A673 (cell line): ENCODE data around the gene KIF11. TPM values are rescaled to one million over a fixed set of nuclear protein-coding genes. Genes with fewer than 3 reads are reported as not detected.

Source experiments
- Bru-seq: library from RNA; stranded (reverse); fragments of 400-500 nt; gene quantifications from one replicate; lab custom pipeline; 2021; lab: Mats Ljungman, UMichigan
- BruChase-seq, 2 experiments: library from RNA; stranded (reverse); fragments of 400-500 nt; gene quantifications; one replicate each; lab custom pipeline; 2021; lab: Mats Ljungman, UMichigan
- BruUV-seq: library from RNA; stranded (reverse); fragments of 400-500 nt; replicated peaks from 2 replicates; lab custom pipeline; 2021; lab: Mats Ljungman, UMichigan
- CTCF ChIA-PET: fragments of 300-600 bp; sonication (Branson Sonifier 250); formaldehyde crosslinking; loops from one replicate; lab custom pipeline; 2022; ENCODE audit warnings: antibody characterized with exemption; lab: Charles Lee
- POLR2A ChIA-PET: fragments of 300-600 bp; sonication (Branson Sonifier 250); formaldehyde crosslinking; loops from one replicate; lab custom pipeline; 2022; ENCODE audit warnings: antibody characterized with exemption; ENCODE audit not compliant: low non-redundant PET; lab: Charles Lee
- DNase-seq: peaks from one replicate; pipeline ENCODE4 v3.0.0-alpha.2; 2015; ENCODE audit warnings: low spot score
- H3K27ac ChIP-seq: fragments of 200-600 bp; sonication (generic); 2 replicates; pipeline ENCODE4 v1.5.1; 2016; ENCODE audit warnings: mixed run types, low read depth, mild to moderate bottlenecking, mixed read lengths, antibody characterized with exemption, low read length; ENCODE audit not compliant: poor library complexity, severe bottlenecking
- H3K27me3 ChIP-seq: fragments of 200-600 bp; sonication (generic); replicated peaks from 2 replicates; pipeline ENCODE4 v1.6.1; 2017; ENCODE audit warnings: mixed run types, low read depth, mild to moderate bottlenecking, mixed read lengths, antibody characterized with exemption, low read length; ENCODE audit not compliant: insufficient read depth, poor library complexity
- H3K36me3 ChIP-seq: fragments of 200-600 bp; sonication (generic); 2 replicates; pipeline ENCODE4 v1.6.1; 2016; ENCODE audit warnings: mixed run types, mild to moderate bottlenecking, mixed read lengths, antibody characterized with exemption, low read length; ENCODE audit not compliant: insufficient read depth, poor library complexity, severe bottlenecking
- H3K4me1 ChIP-seq: fragments of 200-600 bp; sonication (generic); 2 replicates; pipeline ENCODE4 v1.6.1; 2017; ENCODE audit warnings: mixed run types, mild to moderate bottlenecking, mixed read lengths, antibody characterized with exemption, low read length; ENCODE audit not compliant: insufficient read depth, poor library complexity, severe bottlenecking
- H3K4me3 ChIP-seq: fragments of 200-600 bp; sonication (generic); 2 replicates; pipeline ENCODE4 v1.5.1; 2016; ENCODE audit warnings: low read depth, mixed run types, mild to moderate bottlenecking, mixed read lengths, low read length; ENCODE audit not compliant: poor library complexity, severe bottlenecking
- H3K9me3 ChIP-seq: fragments of 200-600 bp; sonication (generic); 2 replicates; pipeline ENCODE4 v1.6.1; 2016; ENCODE audit warnings: mixed run types, low read depth, mild to moderate bottlenecking, mixed read lengths, antibody characterized with exemption, low read length; ENCODE audit not compliant: poor library complexity, severe bottlenecking
- EZH2 ChIP-seq: fragments of 200-600 bp; sonication (generic); IDR thresholded peaks from 2 replicates; pipeline ENCODE4 v1.6.1; 2017; ENCODE audit warnings: borderline replicate concordance, low read depth, mild to moderate bottlenecking, mixed read lengths, antibody characterized with exemption, low read length; ENCODE audit not compliant: poor library complexity, severe bottlenecking
- intact Hi-C: fragments of 100-400 bp; cut with micrococcal nuclease; formaldehyde crosslinking; loops from one replicate; pipeline ENCODE4 v1.10.0; 2022; ENCODE audit not compliant: unreplicated experiment
- long read RNA-seq: library from polyadenylated mRNA; stranded (forward); transcript quantifications from one replicate; pipeline ENCODE4 v2.0.0, GENCODE V29; 2022
- total RNA-seq: library from RNA; stranded (reverse); gene quantifications from 2 replicates; pipeline ENCODE4 v1.2.3, GENCODE V29; 2021
- TF ChIP-seq, protein P1 (sequence below): fragments of 300-800, 200-600 bp; sonication (generic); conservative IDR thresholded peaks from 2 replicates; pipeline ENCODE4 v1.5.1; 2017; ENCODE audit warnings: low read depth, mild to moderate bottlenecking, antibody characterized with exemption, low read length, moderate library complexity, mixed read lengths

The KIF11 gene
- total RNA-seq (91.4 and 92.0 TPM in 2 replicates), Bru-seq, nascent RNA (percentile 97 among the genes with signal in this experiment), BruChase-seq, experiment 1, labeled RNA remaining after a 2-hour chase (percentile 95 among the genes with signal in this experiment), BruChase-seq, experiment 2, labeled RNA remaining after a 6-hour chase (percentile 95 among the genes with signal in this experiment)
- long read RNA-seq, full-length matches to known transcripts = 154 of 190 reads
- long read RNA-seq, partial matches to known transcripts = 15 of 190 reads
- long read RNA-seq, other reads (novel, unspliced or antisense) = 21 of 190 reads

DNA sequence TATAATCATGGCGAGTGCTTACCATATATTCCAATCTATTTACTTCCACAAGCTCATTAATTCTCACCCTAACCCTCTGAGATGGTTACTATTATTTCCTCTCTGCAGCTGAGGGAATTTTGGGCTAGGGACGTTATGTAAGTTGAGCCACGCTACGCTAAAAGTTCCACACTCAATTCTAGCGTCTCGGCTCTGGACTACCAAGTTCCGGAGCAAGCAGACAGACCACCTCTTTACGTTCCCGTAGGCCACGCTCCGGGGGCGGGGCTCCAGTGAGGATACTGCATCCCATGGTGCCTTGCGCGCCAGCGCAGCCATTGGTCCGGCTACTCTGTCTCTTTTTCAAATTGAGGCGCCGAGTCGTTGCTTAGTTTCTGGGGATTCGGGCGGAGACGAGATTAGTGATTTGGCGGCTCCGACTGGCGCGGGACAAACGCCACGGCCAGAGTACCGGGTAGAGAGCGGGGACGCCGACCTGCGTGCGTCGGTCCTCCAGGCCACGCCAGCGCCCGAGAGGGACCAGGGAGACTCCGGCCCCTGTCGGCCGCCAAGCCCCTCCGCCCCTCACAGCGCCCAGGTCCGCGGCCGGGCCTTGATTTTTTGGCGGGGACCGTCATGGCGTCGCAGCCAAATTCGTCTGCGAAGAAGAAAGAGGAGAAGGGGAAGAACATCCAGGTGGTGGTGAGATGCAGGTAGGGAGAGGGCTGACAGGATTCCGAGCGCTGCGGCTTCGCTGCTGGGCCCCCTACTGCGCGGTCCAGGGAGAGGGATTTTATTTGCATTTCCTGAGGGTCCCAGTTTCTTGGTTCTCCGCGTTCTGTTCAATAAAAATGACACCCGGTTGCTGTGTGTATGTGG, at the start of gene KIF11:
Gene KIF11, plus strand, starts transcription at position 370 of the 858 bp plus-strand sequence. Its CDS starts 246 bp downstream, at position 616.
- BruUV-seq = no TSS peak
- Histone ChIP-seq H3K9me3 (peaks cover 2% of the 10 kb centered on the region), H3K4me3 (peak within 1 kb of the TSS; percentile 81), H3K27me3 (no peaks in the 10 kb centered on the region), H3K27ac (peak within 1 kb of the TSS; percentile 96), H3K4me1 (peaks cover 20% of the 10 kb centered on the region), H3K36me3 (peaks cover 1% of the 10 kb centered on the region)
- intact Hi-C loops = loop anchor here (10.0 kb wide), 1 partner anchor 252 kb away; the partner anchor contains the start of gene EXOC6
- POLR2A ChIA-PET = no interaction called here
- CTCF ChIA-PET = no interaction called here
- peak; percentile 99 for DNase-seq
- TF ChIP-seq, protein P1, sequence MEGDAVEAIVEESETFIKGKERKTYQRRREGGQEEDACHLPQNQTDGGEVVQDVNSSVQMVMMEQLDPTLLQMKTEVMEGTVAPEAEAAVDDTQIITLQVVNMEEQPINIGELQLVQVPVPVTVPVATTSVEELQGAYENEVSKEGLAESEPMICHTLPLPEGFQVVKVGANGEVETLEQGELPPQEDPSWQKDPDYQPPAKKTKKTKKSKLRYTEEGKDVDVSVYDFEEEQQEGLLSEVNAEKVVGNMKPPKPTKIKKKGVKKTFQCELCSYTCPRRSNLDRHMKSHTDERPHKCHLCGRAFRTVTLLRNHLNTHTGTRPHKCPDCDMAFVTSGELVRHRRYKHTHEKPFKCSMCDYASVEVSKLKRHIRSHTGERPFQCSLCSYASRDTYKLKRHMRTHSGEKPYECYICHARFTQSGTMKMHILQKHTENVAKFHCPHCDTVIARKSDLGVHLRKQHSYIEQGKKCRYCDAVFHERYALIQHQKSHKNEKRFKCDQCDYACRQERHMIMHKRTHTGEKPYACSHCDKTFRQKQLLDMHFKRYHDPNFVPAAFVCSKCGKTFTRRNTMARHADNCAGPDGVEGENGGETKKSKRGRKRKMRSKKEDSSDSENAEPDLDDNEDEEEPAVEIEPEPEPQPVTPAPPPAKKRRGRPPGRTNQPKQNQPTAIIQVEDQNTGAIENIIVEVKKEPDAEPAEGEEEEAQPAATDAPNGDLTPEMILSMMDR = no peak
- TF ChIP-seq EZH2 = no peak

DNA sequence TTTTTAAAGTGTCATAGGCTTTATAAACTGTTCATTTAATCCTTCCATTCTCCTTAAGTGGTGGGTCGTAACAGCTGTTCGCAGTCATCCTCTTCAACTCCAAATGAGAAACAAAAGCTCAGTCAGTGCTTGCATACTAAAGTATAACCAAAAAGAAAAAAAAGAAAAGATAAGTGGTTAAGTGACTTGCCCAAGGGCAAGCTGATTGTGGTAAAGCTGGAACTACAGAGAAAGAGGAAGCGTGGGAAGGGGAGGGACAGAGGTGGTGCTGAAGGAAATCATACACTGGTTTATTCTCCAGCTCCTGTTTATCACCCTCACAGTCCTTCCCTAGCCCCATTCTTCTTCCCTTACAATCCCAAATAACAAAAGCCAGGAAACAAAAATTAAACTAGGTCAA, 48.6 kb upstream of the KIF11 start:
- Histone ChIP-seq H3K27me3 (no peaks in the 10 kb centered on the region), H3K36me3 (no peaks in the 10 kb centered on the region), H3K4me3 (no peak overlapping the region), H3K27ac (peak overlapping the region; percentile 8), H3K9me3 (no peaks in the 10 kb centered on the region), H3K4me1 (peaks cover 13% of the 10 kb centered on the region)
- DNase-seq = peak; percentile 86
- ChIA-PET POLR2A (no interaction called here), CTCF (interaction anchor here (0.6 kb wide), 1 partner anchor 20 kb away, joined by 3 read pairs; no protein-coding TSS in a partner anchor)
- BruUV-seq = no TSS peak
- intact Hi-C loops = no loop called here
- TF ChIP-seq, protein P1 = no peak
- no peak for TF ChIP-seq EZH2

DNA sequence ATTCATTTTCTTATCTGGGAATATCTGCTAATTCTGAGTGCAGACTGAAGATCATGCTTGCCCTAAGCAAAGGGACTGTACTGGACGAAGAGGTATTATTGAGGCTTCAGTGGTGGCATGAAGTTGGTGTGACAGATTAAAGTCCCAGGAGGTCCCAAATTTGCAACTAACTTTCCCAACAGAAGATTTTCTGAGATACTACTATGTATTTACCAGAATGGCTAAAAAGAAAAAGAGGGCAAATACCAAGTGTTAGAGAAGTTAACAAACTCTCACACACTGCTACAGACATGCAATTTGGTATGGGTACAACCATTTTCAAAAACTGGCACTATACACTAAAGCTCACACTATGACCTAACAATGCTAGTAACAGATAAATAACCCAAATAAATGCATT, 47.4 kb upstream of the KIF11 start:
- peaks cover 13% of the 10 kb centered on the region for H3K4me1 ChIP-seq
- H3K9me3 ChIP-seq = no peaks in the 10 kb centered on the region
- no peaks in the 10 kb centered on the region for H3K27me3 ChIP-seq
- POLR2A ChIA-PET = no interaction called here
- TF ChIP-seq, protein P1 = no peak
- TF ChIP-seq EZH2 = no peak
- intact Hi-C loops = no loop called here
- DNase-seq = no peak
- CTCF ChIA-PET = no interaction called here
- no TSS peak for BruUV-seq
- H3K4me3 ChIP-seq = no peak overlapping the region
- H3K36me3 ChIP-seq = no peaks in the 10 kb centered on the region
- H3K27ac ChIP-seq = no peak overlapping the region
